Measurements from ENCODE around the gene STK39.

The STK39 gene

DNA sequence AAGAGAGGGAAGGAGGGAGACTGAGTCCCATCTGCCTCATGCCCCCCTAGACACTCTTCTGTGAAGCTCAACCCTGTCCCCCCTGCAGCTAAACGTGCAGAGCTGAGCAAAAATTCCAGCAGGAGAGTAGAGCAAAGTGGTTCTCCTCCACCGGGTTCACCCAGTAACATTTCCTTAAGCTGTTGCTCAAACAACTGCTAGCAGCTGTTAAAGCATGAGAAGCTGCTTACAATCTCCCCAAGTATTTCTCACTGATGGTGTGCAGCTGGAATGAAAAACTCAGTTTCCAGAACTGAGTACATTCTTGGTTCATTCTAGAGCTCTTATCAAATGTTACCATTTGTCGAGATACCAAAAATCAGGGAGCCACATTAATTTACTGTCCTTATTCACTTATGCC, 92.3 kb downstream of the STK39 start:
- DNase-seq = no peak
- no peaks in the 10 kb centered on the region for H3K9me3 ChIP-seq (ENCODE audit: severe bottlenecking)
- H3K27me3 ChIP-seq (ENCODE audit: insufficient read depth, low read depth, severe bottlenecking) = no peaks in the 10 kb centered on the region
- H3K4me3 ChIP-seq (ENCODE audit: low read depth, low read length) = no peak overlapping the region
- H3K27ac ChIP-seq = no peak overlapping the region
- no peaks in the 10 kb centered on the region for H3K36me3 ChIP-seq
- TF ChIP-seq, protein P1, sequence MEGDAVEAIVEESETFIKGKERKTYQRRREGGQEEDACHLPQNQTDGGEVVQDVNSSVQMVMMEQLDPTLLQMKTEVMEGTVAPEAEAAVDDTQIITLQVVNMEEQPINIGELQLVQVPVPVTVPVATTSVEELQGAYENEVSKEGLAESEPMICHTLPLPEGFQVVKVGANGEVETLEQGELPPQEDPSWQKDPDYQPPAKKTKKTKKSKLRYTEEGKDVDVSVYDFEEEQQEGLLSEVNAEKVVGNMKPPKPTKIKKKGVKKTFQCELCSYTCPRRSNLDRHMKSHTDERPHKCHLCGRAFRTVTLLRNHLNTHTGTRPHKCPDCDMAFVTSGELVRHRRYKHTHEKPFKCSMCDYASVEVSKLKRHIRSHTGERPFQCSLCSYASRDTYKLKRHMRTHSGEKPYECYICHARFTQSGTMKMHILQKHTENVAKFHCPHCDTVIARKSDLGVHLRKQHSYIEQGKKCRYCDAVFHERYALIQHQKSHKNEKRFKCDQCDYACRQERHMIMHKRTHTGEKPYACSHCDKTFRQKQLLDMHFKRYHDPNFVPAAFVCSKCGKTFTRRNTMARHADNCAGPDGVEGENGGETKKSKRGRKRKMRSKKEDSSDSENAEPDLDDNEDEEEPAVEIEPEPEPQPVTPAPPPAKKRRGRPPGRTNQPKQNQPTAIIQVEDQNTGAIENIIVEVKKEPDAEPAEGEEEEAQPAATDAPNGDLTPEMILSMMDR (IDR thresholded peaks at IDR 0.05; ENCODE audit: low read depth, low read length) = no peak

DNA sequence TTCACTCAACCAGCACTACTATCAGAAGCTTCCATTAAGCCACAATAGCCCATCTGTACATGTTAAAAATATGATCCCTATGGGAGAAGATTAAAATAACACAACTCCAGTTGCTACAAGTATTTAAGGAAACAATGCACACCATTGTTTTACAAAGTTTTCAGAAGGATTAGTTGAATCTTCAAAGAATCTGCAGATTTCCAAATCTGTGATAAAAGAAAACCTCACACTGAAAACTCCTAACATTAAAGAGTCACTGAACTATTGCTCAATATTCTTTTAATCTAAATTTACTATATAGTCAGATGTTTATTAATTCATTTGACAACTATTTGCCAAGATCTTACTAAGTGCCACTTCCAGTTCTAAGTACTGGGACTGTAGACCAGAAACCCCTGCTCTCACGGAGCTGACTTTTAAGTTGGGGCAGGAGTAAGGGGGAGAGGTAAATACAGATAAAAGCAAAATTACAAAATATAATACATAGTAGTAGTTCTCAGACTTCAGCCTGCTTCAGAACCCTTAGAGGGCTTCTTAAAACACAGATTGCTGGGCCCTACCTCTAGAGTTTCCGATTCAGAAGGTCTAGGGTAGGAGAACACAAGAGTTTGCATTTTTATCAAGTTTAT, 94.4 kb downstream of the STK39 start:
- H3K36me3 ChIP-seq = no peaks in the 10 kb centered on the region
- DNase-seq = no peak
- H3K9me3 ChIP-seq (ENCODE audit: severe bottlenecking) = no peaks in the 10 kb centered on the region
- H3K4me3 ChIP-seq (ENCODE audit: low read depth, low read length) = no peak overlapping the region
- H3K27me3 ChIP-seq (ENCODE audit: insufficient read depth, low read depth, severe bottlenecking) = no peaks in the 10 kb centered on the region
- TF ChIP-seq, protein P1 (IDR thresholded peaks at IDR 0.05; ENCODE audit: low read depth, low read length) = no peak
- no peak overlapping the region for H3K27ac ChIP-seq

DNA sequence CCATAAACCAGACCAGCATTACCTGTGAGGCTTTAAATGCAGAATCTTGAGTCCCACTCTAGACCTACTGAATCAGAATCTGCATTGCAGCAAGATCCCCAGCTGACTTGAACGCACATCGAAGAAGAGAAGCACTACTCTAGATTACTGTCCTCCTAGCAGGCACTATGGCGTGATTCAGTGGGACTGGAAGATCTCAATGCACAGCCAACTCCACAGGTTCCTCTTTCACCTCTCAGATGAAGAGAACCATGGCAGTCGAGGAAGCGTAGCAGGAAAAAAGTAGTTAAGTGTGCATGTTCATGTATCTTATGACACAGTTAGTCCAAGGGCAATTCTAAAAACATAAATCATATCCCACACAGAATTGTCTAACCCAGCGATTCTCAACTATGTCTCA, 97.4 kb downstream of the STK39 start:
- TF ChIP-seq, protein P1 (IDR thresholded peaks at IDR 0.05; ENCODE audit: low read depth, low read length) = no peak
- H3K27me3 ChIP-seq (ENCODE audit: insufficient read depth, low read depth, severe bottlenecking) = no peaks in the 10 kb centered on the region
- H3K27ac ChIP-seq = no peak overlapping the region
- no peaks in the 10 kb centered on the region for H3K36me3 ChIP-seq
- H3K9me3 ChIP-seq (ENCODE audit: severe bottlenecking) = no peaks in the 10 kb centered on the region
- no peak overlapping the region for H3K4me3 ChIP-seq (ENCODE audit: low read depth, low read length)
- no peak for DNase-seq

DNA sequence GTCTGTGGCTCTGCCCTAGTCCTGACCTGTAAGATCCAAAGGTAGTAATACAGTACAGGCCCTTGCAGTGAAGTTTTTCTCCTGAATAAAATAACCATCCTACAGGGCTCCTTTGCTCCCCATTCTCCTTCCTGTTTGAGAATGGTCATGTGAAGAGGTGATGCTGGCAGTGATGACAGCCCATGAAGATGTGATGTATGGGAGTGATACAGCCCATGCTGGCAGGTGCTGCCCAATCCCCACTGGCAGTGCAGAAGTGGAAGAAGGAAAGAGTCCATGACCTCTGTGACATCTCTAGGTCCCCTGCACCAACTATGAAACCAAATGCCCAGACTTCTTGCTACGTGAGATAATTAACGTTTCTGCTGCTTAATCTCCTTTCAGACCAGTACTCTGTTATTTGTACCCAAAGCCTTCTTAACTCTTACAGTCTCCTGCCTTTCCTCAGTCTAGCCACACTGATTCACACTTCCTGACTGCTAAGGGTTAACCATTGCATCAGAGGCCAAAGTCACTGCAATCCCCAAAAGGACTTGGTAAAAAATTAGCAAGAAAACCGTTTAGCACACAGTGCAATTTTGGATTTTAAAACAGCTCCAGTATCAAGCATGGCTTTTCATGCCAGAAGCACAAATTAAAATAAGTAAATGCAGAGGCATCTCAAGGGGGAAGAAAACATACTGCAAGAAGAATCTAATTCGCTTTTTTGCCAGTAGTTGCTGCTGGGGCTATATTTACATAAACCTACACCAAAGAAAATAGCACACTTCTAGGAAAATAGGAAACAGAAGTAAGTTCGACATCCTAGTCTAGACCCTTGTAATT, 98.0 kb downstream of the STK39 start:
- H3K27ac ChIP-seq = no peak overlapping the region
- no peak overlapping the region for H3K4me3 ChIP-seq (ENCODE audit: low read depth, low read length)
- no peaks in the 10 kb centered on the region for H3K36me3 ChIP-seq
- no peaks in the 10 kb centered on the region for H3K27me3 ChIP-seq (ENCODE audit: insufficient read depth, low read depth, severe bottlenecking)
- TF ChIP-seq, protein P1 (IDR thresholded peaks at IDR 0.05; ENCODE audit: low read depth, low read length) = no peak
- no peaks in the 10 kb centered on the region for H3K9me3 ChIP-seq (ENCODE audit: severe bottlenecking)
- no peak for DNase-seq

DNA sequence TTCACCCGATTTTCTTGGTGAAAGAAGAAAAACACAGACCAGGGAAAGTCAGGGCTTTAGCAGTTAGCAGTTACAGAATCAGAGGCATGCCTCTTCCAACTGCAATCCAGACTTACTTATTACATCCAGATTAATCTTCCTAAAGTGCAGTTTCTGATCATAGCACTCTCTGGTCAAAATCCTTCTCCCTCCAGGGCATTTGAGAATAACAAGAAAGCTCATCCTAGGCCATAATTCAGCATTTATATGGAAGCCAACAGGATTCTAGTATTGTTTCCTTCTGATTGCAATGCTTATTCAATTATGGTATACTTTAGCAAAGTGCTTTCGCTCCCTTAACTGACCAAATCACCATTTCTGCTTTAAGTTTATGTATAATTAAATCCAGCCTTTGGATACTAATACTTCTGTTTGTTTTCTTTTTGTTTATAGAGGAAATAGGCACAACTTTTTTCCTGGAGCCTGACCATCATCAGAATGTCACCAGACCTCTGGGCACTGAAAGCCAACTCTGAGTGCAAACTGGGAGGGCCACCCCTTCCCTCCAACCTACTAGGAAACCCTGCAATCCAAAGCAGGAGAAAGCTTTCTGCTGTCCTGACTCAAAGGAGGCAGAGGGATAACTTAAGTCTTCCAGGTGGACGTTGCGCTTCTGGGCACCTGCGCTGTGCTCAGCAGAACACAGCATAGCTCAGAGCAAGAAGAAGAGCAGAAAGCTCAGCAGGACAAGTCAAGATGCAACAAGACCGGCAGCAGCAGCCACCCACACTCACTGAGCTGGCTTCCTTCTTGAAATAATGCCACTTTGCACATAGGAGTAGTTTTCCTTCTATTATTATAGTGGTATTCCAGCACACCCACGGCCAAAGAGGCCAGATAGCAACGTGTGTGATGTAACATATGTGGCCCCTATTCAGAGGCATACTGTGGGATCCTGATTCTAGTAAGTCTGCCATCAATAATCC, 99.3 kb downstream of the STK39 start:
- Histone ChIP-seq H3K36me3 (no peaks in the 10 kb centered on the region), H3K27me3 (ENCODE audit: insufficient read depth, low read depth, severe bottlenecking) (no peaks in the 10 kb centered on the region), H3K9me3 (ENCODE audit: severe bottlenecking) (no peaks in the 10 kb centered on the region), H3K27ac (no peak overlapping the region), H3K4me3 (ENCODE audit: low read depth, low read length) (no peak overlapping the region)
- TF ChIP-seq, protein P1 (IDR thresholded peaks at IDR 0.05; ENCODE audit: low read depth, low read length) = no peak
- no peak for DNase-seq

All from WERI-Rb-1 (cell line).